Choroid plexus epithelial cell (primary cell): ENCODE results near the gene ADAMTS14.

Experiments used
- DNase-seq: peaks from one replicate; pipeline ENCODE4 v3.0.0-alpha.2; 2010; ENCODE audit warnings: low read depth
- H3K4me3 ChIP-seq: 2 replicates; pipeline ENCODE4 v1.5.1; 2011; ENCODE audit warnings: low read depth, mild to moderate bottlenecking, control low read depth, low read length, moderate library complexity
- CTCF ChIP-seq: conservative IDR thresholded peaks from 2 replicates; pipeline ENCODE4 v1.5.1; 2011; ENCODE audit warnings: low read depth, mild to moderate bottlenecking, control low read depth, inconsistent platforms, low read length, moderate library complexity

Gene ADAMTS14

DNA sequence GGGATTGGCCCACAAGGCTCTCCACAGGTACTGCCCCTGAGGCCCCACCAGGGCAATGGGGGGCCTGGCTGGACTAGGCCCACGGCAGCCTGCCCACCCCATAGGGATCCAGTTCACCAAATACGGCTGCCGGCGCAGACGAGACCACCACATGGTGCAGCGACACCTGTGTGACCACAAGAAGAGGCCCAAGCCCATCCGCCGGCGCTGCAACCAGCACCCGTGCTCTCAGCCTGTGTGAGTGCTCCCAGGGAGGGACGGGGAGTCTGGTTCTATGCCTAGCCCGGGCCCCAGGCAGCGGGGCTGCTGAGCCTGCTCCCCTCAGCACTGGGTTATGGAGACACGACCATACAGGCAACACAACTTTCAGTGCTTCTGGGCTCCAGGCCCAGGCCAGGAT is 79.7 kb downstream of the ADAMTS14 start:
- TF ChIP-seq CTCF = no peak
- H3K4me3 ChIP-seq = no peak overlapping the region

DNA sequence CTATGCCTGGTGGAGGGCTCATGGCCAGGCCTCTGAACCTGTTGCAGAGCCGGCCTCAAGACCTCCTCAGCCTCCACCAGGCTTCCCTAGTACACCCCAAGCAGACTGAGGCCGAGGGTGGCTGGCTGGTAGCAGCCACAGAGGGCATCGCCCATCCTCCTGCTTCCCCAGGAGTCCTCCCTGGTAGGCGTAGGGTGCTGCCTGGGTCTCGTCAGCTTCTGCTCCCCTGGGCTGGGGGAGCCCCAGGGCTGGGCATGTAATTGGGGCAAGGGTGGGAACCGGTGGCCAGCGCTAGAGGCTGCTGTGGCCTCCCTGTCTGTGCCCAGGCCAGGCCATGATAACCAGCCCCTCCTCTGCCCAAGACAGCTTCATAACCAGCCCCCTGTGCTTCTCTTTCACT is 80.3 kb downstream of the ADAMTS14 start:
- TF ChIP-seq CTCF = no peak
- no peak for DNase-seq
- H3K4me3 ChIP-seq = no peak overlapping the region

More for the DNA sequence above, 79.7 kb downstream of the ADAMTS14 start:
- no peak for DNase-seq

- no peak for TF ChIP-seq CTCF
- no peak for DNase-seq
- H3K4me3 ChIP-seq = no peak overlapping the region
Observed at GRCh38 chr10:70753026-70753663, 80.8 kb downstream of the ADAMTS14 start.

- no peak for TF ChIP-seq CTCF
- DNase-seq = peak; percentile 76
- H3K4me3 ChIP-seq = no peak overlapping the region
Observed at GRCh38 chr10:70753841-70754621, 81.7 kb downstream of the ADAMTS14 start.

- TF ChIP-seq CTCF = no peak
- H3K4me3 ChIP-seq = no peak overlapping the region
- peak; percentile 74 for DNase-seq
Observed at GRCh38 chr10:70756700-70757360, 84.5 kb downstream of the ADAMTS14 start.

- no peak for TF ChIP-seq CTCF
- H3K4me3 ChIP-seq = no peak overlapping the region
- no peak for DNase-seq
Observed at GRCh38 chr10:70757856-70758255, 85.5 kb downstream of the ADAMTS14 start.
